ENCODE measurements around the gene SYT1. TPM values are rescaled to one million over a fixed set of nuclear protein-coding genes. Genes with fewer than 3 reads are reported as not detected.
A peak's percentile ranks its signal among the peaks of the same experiment; 100 is the strongest.
"Not testable (repeated sequence)": the region's sequence is repeated elsewhere in the genome, so short reads cannot be mapped to it uniquely, and the experiment has no call there.

SYT1 gene
- total RNA-seq, 1 donor from 2014 or later, result 35.5 TPM

DNA sequence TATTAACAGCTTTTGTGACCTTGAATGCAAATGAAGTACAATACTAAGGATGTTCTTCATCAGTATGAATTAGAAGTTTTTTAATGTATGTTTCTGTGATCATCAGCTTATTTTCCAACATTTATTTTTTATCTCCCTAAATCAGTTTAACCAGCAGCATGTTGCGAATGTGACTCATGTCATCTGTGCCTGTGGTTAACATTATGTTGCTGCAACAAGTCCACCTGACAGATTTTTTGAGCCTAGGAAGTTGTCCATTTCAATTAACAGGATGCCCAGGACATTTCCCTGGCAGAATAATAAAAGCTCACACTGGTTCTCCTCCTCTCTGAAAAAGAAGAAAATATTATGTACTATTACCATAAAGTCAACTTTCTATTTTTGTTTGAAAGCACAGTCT lies 155.5 kb downstream of the SYT1 start:
- Mint-ChIP-seq H3K36me3 (peaks cover 8% of the 10 kb centered on the region), H3K4me3 (no peak overlapping the region), H3K9me3 (peaks cover 13% of the 10 kb centered on the region), H3K27ac (no peak overlapping the region), H3K27me3 (no peaks in the 10 kb centered on the region), H3K4me1 (ENCODE audit: unreplicated experiment) (peaks cover 10% of the 10 kb centered on the region)
- TF ChIP-seq CTCF (conservative IDR thresholded peaks at IDR 0.05), result no peak
- DNase-seq (ENCODE audit: extremely low spot score, unreplicated experiment), result no peak

GRCh38 chr12:79021021-79021420 lies 156.4 kb downstream of the SYT1 start:
- H3K4me1 Mint-ChIP-seq (ENCODE audit: unreplicated experiment), result peaks cover 10% of the 10 kb centered on the region
- H3K27me3 Mint-ChIP-seq, result no peaks in the 10 kb centered on the region
- H3K4me3 Mint-ChIP-seq, result no peak overlapping the region
- DNase-seq (ENCODE audit: extremely low spot score, unreplicated experiment), result no peak
- no peak for TF ChIP-seq CTCF (conservative IDR thresholded peaks at IDR 0.05)
- no peak overlapping the region for H3K27ac Mint-ChIP-seq
- H3K9me3 Mint-ChIP-seq, result peaks cover 9% of the 10 kb centered on the region
- peaks cover 8% of the 10 kb centered on the region for H3K36me3 Mint-ChIP-seq

DNA sequence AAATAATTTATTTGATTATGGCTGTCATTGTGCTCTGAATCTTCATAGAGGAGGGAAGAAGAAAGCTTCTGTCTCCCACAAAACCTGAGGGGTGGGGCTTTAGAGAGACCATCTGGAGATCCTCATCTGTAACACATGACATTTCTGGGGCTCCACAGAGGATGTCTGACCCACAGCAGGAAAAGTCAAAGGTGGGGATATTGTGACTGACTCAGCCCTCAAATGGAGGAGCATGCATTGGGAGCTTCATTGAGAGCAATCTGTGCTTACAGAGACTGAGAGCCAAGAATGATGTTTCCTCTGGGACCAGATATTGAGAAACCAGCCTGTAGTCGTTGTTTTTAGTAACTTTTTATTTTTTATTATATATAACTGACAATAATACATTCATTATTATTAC lies 158.7 kb downstream of the SYT1 start:
- no peak for DNase-seq (ENCODE audit: extremely low spot score, unreplicated experiment)
- TF ChIP-seq CTCF (conservative IDR thresholded peaks at IDR 0.05), result no peak
- Mint-ChIP-seq H3K36me3 (no peaks in the 10 kb centered on the region), H3K9me3 (no peaks in the 10 kb centered on the region), H3K4me3 (no peak overlapping the region), H3K27me3 (no peaks in the 10 kb centered on the region), H3K27ac (no peak overlapping the region), H3K4me1 (ENCODE audit: unreplicated experiment) (peaks cover 7% of the 10 kb centered on the region)

- no peak for TF ChIP-seq CTCF (conservative IDR thresholded peaks at IDR 0.05)
- Mint-ChIP-seq H3K36me3 (no peaks in the 10 kb centered on the region), H3K9me3 (no peaks in the 10 kb centered on the region), H3K4me1 (ENCODE audit: unreplicated experiment) (peaks cover 7% of the 10 kb centered on the region), H3K27me3 (no peaks in the 10 kb centered on the region), H3K4me3 (no peak overlapping the region), H3K27ac (no peak overlapping the region)
- DNase-seq (ENCODE audit: extremely low spot score, unreplicated experiment), result no peak
Observed at GRCh38 chr12:79023784-79024183, 159.2 kb downstream of the SYT1 start.

GRCh38 chr12:79033788-79034187 lies 169.2 kb downstream of the SYT1 start:
- Mint-ChIP-seq H3K4me3 (no peak overlapping the region), H3K9me3 (no peaks in the 10 kb centered on the region), H3K27me3 (no peaks in the 10 kb centered on the region), H3K4me1 (ENCODE audit: unreplicated experiment) (no peaks in the 10 kb centered on the region), H3K36me3 (peaks cover 8% of the 10 kb centered on the region), H3K27ac (no peak overlapping the region)
- DNase-seq (ENCODE audit: extremely low spot score, unreplicated experiment), result no peak
- no peak for TF ChIP-seq CTCF (conservative IDR thresholded peaks at IDR 0.05)

GRCh38 chr12:79044748-79045147 lies 180.2 kb downstream of the SYT1 start:
- H3K27me3 Mint-ChIP-seq, H3K36me3 Mint-ChIP-seq: not testable (repeated sequence)

GRCh38 chr12:79045149-79045703 lies 180.7 kb downstream of the SYT1 start:
- H3K27me3 Mint-ChIP-seq; H3K36me3 Mint-ChIP-seq; H3K4me1 Mint-ChIP-seq (ENCODE audit: unreplicated experiment); DNase-seq (ENCODE audit: extremely low spot score, unreplicated experiment); H3K9me3 Mint-ChIP-seq: not testable (repeated sequence)
- peak overlapping the region; percentile 95 for H3K27ac Mint-ChIP-seq
- H3K4me3 Mint-ChIP-seq, result peak overlapping the region; percentile 85

More at GRCh38 chr12:79044748-79045147, 180.2 kb downstream of the SYT1 start:
- Mint-ChIP-seq H3K4me3 (peak overlapping the region; percentile 85), H3K27ac (peak overlapping the region; percentile 95)
- DNase-seq (ENCODE audit: extremely low spot score, unreplicated experiment); H3K9me3 Mint-ChIP-seq; H3K4me1 Mint-ChIP-seq (ENCODE audit: unreplicated experiment): not testable (repeated sequence)

Data from type B pancreatic cell (in vitro differentiated cells).